CD4-positive, alpha-beta T cell treated with Interleukin-17A for 1 hour (primary cell): ENCODE data around the gene C4orf33.

Experiments
- DNase-seq: peaks from one replicate; pipeline ENCODE4 v3.0.0-alpha.2; 2020

Gene C4orf33

GRCh38 chr4:129131343-129131742 is 35.4 kb downstream of the C4orf33 start:
- no peak for DNase-seq

GRCh38 chr4:129136433-129136832 is 40.5 kb downstream of the C4orf33 start:
- no peak for DNase-seq

- no peak for DNase-seq
Measured at GRCh38 chr4:129138810-129139496, 43.0 kb downstream of the C4orf33 start.

- DNase-seq, result no peak
Measured at GRCh38 chr4:129140521-129140920, 44.6 kb downstream of the C4orf33 start.

GRCh38 chr4:129143359-129143758 is 47.4 kb downstream of the C4orf33 start:
- no peak for DNase-seq

- no peak for DNase-seq
Measured at GRCh38 chr4:129144755-129145206, 48.8 kb downstream of the C4orf33 start.

GRCh38 chr4:129145222-129145730 is 49.3 kb downstream of the C4orf33 start:
- DNase-seq, result no peak

GRCh38 chr4:129146639-129147038 is 50.7 kb downstream of the C4orf33 start:
- DNase-seq, result no peak

GRCh38 chr4:129148892-129149291 is 52.9 kb downstream of the C4orf33 start:
- no peak for DNase-seq

- DNase-seq, result no peak
Measured at GRCh38 chr4:129149906-129150305, 54.0 kb downstream of the C4orf33 start.

GRCh38 chr4:129152350-129152749 is 56.4 kb downstream of the C4orf33 start:
- no peak for DNase-seq

GRCh38 chr4:129153700-129154099 is 57.7 kb downstream of the C4orf33 start:
- no peak for DNase-seq

- DNase-seq, result no peak
Measured at GRCh38 chr4:129162450-129162849, 66.5 kb downstream of the C4orf33 start.

GRCh38 chr4:129163427-129163826 is 67.5 kb downstream of the C4orf33 start:
- no peak for DNase-seq

GRCh38 chr4:129164243-129164642 is 68.3 kb downstream of the C4orf33 start:
- no peak for DNase-seq
